T-cell (primary cell): ENCODE data around the gene CADM2. TPM values are rescaled to one million over a fixed set of nuclear protein-coding genes. Genes with fewer than 3 reads are reported as not detected.

Source experiments
- ATAC-seq, 4 experiments: fragments of 200-7000 bp in 3 of 4; fragments of 150-1000 bp in 1 of 4; cut with Tn5 transposase; replicated peaks in 1 of 4; 1 replicate in 3 of 4; 2 replicates in 1 of 4; pipeline ENCODE4 v1.10.0; 2021; ENCODE audit warnings: moderate library complexity in 3 of 4, mild to moderate bottlenecking in 2 of 4, moderate number of reproducible peaks in 1 of 4
- CTCF ChIA-PET, 2 donors: fragments of 300-600 bp; sonication (Branson Sonifier 250); formaldehyde crosslinking; loops; one replicate each; lab custom pipeline; 2022; ENCODE audit warnings: antibody characterized with exemption in 2 of 2; lab: Charles Lee
- POLR2A ChIA-PET, 2 donors: fragments of 300-600 bp; sonication (Branson Sonifier 250); formaldehyde crosslinking; loops; one replicate each; lab custom pipeline; 2022; ENCODE audit warnings: antibody characterized with exemption in 2 of 2; lab: Charles Lee
- DNase-seq, 35 experiments: peaks; one replicate each; pipeline versions ENCODE4 v3.0.0 to v3.0.0-alpha.2; 2013 to 2023
- H3K27ac ChIP-seq: one replicate; pipeline ENCODE4 v1.5.1; 2013; ENCODE audit warnings: low read length
- H3K27me3 ChIP-seq, 2 experiments: replicated peaks in 1 of 2; 1 replicate in 1 of 2; 2 replicates in 1 of 2; pipeline versions ENCODE4 v1.6.1 to v1.7.0; 2013; ENCODE audit warnings: low read length in 1 of 2, mixed read lengths in 1 of 2; ENCODE audit not compliant: control insufficient read depth in 2 of 2, insufficient read depth in 2 of 2; ENCODE audit errors: extremely low read depth in 1 of 2
- H3K36me3 ChIP-seq, 2 donors: 1 replicate in 1 of 2; 2 replicates in 1 of 2; pipeline versions ENCODE4 v1.6.1 to v1.7.0; 2013; ENCODE audit warnings: low read length in 1 of 2; ENCODE audit not compliant: control insufficient read depth in 2 of 2, insufficient read depth in 1 of 2; ENCODE audit errors: extremely low read depth in 1 of 2
- H3K4me1 ChIP-seq, 2 experiments: 1 replicate in 1 of 2; 2 replicates in 1 of 2; pipeline versions ENCODE4 v1.6.1 to v1.7.0; 2013; ENCODE audit warnings: low read length in 2 of 2, mixed read lengths in 1 of 2; ENCODE audit not compliant: insufficient read depth in 2 of 2, control insufficient read depth in 1 of 2; ENCODE audit errors: extremely low read depth in 1 of 2
- H3K4me3 ChIP-seq, 2 donors: 1 replicate in 1 of 2; 2 replicates in 1 of 2; pipeline versions ENCODE4 v1.5.1 to v1.7.0; 2013; ENCODE audit warnings: mild to moderate bottlenecking in 2 of 2, low read length in 1 of 2, moderate library complexity in 1 of 2; ENCODE audit not compliant: control insufficient read depth in 1 of 2; ENCODE audit errors: extremely low read depth in 1 of 2
- H3K9me3 ChIP-seq: 2 replicates; pipeline ENCODE4 v1.7.0; 2013
- H3K27ac Mint-ChIP-seq, 2 donors: one replicate each; pipeline ENCODE4 v1.8.0; 2020 to 2021; ENCODE audit warnings: mild to moderate bottlenecking in 2 of 2, mixed read lengths in 2 of 2
- H3K27me3 Mint-ChIP-seq, 2 donors: one replicate each; pipeline ENCODE4 v1.8.0; 2021 to 2022; ENCODE audit warnings: mixed read lengths in 2 of 2
- H3K36me3 Mint-ChIP-seq: one replicate; pipeline ENCODE4 v1.8.0; 2021; ENCODE audit warnings: mixed read lengths
- H3K4me1 Mint-ChIP-seq, 3 donors: one replicate each; pipeline ENCODE4 v1.8.0; 2020 to 2022; ENCODE audit warnings: mixed read lengths in 3 of 3, mild to moderate bottlenecking in 1 of 3
- H3K4me3 Mint-ChIP-seq, 3 donors: one replicate each; pipeline ENCODE4 v1.8.0; 2020 to 2022; ENCODE audit warnings: mild to moderate bottlenecking in 3 of 3, mixed read lengths in 3 of 3, moderate library complexity in 3 of 3
- H3K9me3 Mint-ChIP-seq, 3 donors: one replicate each; pipeline ENCODE4 v1.8.0; 2020 to 2022; ENCODE audit warnings: mixed read lengths in 3 of 3
- WGBS: methylation state at CpG from one replicate; pipeline ENCODE4 v1.1.5; 2013; ENCODE audit warnings: missing lambda C conversion rate; ENCODE audit not compliant: insufficient coverage; 5-methylcytosine and 5-hydroxymethylcytosine counted together
- total RNA-seq, 35 experiments: library from RNA in 6 of 35; stranded (reverse) in 6 of 35; fragments of 120-200 nt in 1 of 35; gene quantifications; one replicate each; pipeline versions ENCODE4 v1.2.1 to v1.2.4 and lab custom pipeline; 2013 to 2026

Gene CADM2
- total RNA-seq, 5 donors from 2014 or later (not counting 1 experiment from before 2014, with no cell fraction given) = 0.23 to 0.25 TPM; not detected in 3

GRCh38 chr3:85254738-85255137 is 295.9 kb downstream of the CADM2 start:
- Histone ChIP-seq H3K4me1 (no peaks in the 10 kb centered on the region), H3K27ac (no peak overlapping the region), H3K4me3 (no peak overlapping the region), H3K36me3 (no peaks in the 10 kb centered on the region), H3K27me3 (no peaks in the 10 kb centered on the region), H3K9me3 (no peaks in the 10 kb centered on the region)
- POLR2A ChIA-PET = interaction anchor here in 1 of 2 donors (0.6 kb wide), 1 partner anchor 91 kb away, joined by 4 read pairs; no protein-coding TSS in a partner anchor
- ATAC-seq (no peak), DNase-seq (no peak)
- Mint-ChIP-seq H3K27me3 (no peaks in the 10 kb centered on the region), H3K4me3 (no peak overlapping the region), H3K4me1 (no peaks in the 10 kb centered on the region), H3K9me3 (peaks cover 3 to 6% (median 4%) of the 10 kb centered on the region in 3 donors), H3K27ac (no peak overlapping the region), H3K36me3 (no peaks in the 10 kb centered on the region)
- no CpG with 5 or more reads among the region's 3 CpGs for WGBS
- CTCF ChIA-PET = no interaction called here

DNA sequence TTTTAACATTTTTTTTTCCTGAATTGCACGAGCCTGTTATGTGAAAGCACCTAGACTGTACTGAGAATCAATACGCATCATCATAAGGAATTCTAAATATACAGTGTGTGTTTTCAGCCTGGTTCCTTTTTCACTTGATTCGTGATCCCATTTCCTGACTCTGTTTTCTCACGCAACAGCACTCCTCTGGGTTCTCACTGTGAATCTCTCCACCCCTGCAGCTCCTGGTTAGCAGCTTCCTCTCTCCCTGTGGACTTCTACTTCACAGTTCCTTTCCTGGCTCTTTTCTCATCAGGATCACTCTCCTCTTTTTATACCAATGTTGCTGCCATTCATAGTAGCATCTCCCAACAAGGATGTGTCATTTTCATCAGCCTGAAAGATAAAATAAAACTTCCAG is 297.2 kb downstream of the CADM2 start:
- Mint-ChIP-seq H3K27ac (no peak overlapping the region), H3K4me1 (no peaks in the 10 kb centered on the region), H3K27me3 (no peaks in the 10 kb centered on the region), H3K4me3 (no peak overlapping the region), H3K36me3 (no peaks in the 10 kb centered on the region), H3K9me3 (peaks cover 3 to 6% (median 4%) of the 10 kb centered on the region in 3 donors)
- Histone ChIP-seq H3K4me1 (no peaks in the 10 kb centered on the region), H3K27ac (no peak overlapping the region), H3K9me3 (no peaks in the 10 kb centered on the region), H3K27me3 (no peaks in the 10 kb centered on the region), H3K36me3 (no peaks in the 10 kb centered on the region), H3K4me3 (no peak overlapping the region)
- ChIA-PET CTCF (no interaction called here), POLR2A (no interaction called here)
- DNase-seq = no peak
- no peak for ATAC-seq
- WGBS = 32% methylated on average over 2 of the region's 4 CpGs

GRCh38 chr3:85258326-85258725 is 299.5 kb downstream of the CADM2 start:
- no peak overlapping the region for H3K4me3 ChIP-seq
- Mint-ChIP-seq H3K36me3 (no peaks in the 10 kb centered on the region), H3K27me3 (no peaks in the 10 kb centered on the region), H3K4me1 (no peaks in the 10 kb centered on the region), H3K9me3 (peaks cover 0 to 8% (median 1%) of the 10 kb centered on the region in 3 donors), H3K27ac (no peak overlapping the region), H3K4me3 (no peak overlapping the region)
- H3K9me3 ChIP-seq = no peaks in the 10 kb centered on the region
- POLR2A ChIA-PET = no interaction called here
- DNase-seq (no peak), ATAC-seq (no peak)
- no peaks in the 10 kb centered on the region for H3K4me1 ChIP-seq
- H3K27me3 ChIP-seq = no peaks in the 10 kb centered on the region
- CTCF ChIA-PET = no interaction called here
- H3K36me3 ChIP-seq = no peaks in the 10 kb centered on the region
- no CpG with 5 or more reads among the region's 5 CpGs for WGBS
- H3K27ac ChIP-seq = no peak overlapping the region

- H3K27ac ChIP-seq = no peak overlapping the region
- no peak for DNase-seq
- no peak overlapping the region for H3K27ac Mint-ChIP-seq
- peaks cover 0 to 8% (median under 1%) of the 10 kb centered on the region in 3 donors for H3K9me3 Mint-ChIP-seq
- no peaks in the 10 kb centered on the region for H3K4me1 ChIP-seq
- H3K36me3 ChIP-seq = no peaks in the 10 kb centered on the region
- H3K27me3 ChIP-seq = no peaks in the 10 kb centered on the region
- CTCF ChIA-PET = no interaction called here
- H3K4me3 ChIP-seq = no peak overlapping the region
- H3K27me3 Mint-ChIP-seq = no peaks in the 10 kb centered on the region
- no peak for ATAC-seq
- no peaks in the 10 kb centered on the region for H3K4me1 Mint-ChIP-seq
- H3K4me3 Mint-ChIP-seq = no peak overlapping the region
- POLR2A ChIA-PET = no interaction called here
- no peaks in the 10 kb centered on the region for H3K36me3 Mint-ChIP-seq
- no peaks in the 10 kb centered on the region for H3K9me3 ChIP-seq
- no CpG with 5 or more reads among the region's 2 CpGs for WGBS
Observed at GRCh38 chr3:85258819-85259218, 300.0 kb downstream of the CADM2 start.

GRCh38 chr3:85259748-85260147 is 301.0 kb downstream of the CADM2 start:
- no peaks in the 10 kb centered on the region for H3K27me3 Mint-ChIP-seq
- H3K36me3 ChIP-seq = no peaks in the 10 kb centered on the region
- no peak overlapping the region for H3K4me3 ChIP-seq
- H3K36me3 Mint-ChIP-seq = no peaks in the 10 kb centered on the region
- POLR2A ChIA-PET = no interaction called here
- no peak overlapping the region for H3K4me3 Mint-ChIP-seq
- ATAC-seq (no peak), DNase-seq (no peak)
- peaks cover 0 to 10% (median 8%) of the 10 kb centered on the region in 3 donors for H3K9me3 Mint-ChIP-seq
- H3K4me1 ChIP-seq = no peaks in the 10 kb centered on the region
- WGBS = no CpG with 5 or more reads among the region's 2 CpGs
- no peaks in the 10 kb centered on the region for H3K27me3 ChIP-seq
- H3K27ac Mint-ChIP-seq = no peak overlapping the region
- CTCF ChIA-PET = no interaction called here
- H3K9me3 ChIP-seq = no peaks in the 10 kb centered on the region
- H3K4me1 Mint-ChIP-seq = no peaks in the 10 kb centered on the region
- H3K27ac ChIP-seq = no peak overlapping the region

DNA sequence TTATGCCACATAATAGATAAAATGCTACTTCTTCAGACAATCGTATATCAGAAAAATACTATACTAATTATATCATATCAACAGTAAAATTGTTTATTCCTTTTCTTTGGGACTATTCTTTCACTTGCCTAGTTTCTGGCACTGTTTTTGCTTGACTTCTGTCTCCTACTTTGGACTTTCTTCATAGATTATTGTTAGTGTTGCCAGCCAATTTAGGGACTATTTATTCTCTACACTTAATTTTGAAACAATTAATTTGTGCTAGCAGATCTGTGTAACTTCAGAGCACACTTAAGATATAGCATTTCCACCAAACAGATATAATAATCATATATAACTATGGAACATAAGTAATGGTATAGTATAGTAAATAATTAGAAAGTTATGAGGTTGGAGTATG is 305.6 kb downstream of the CADM2 start:
- peaks cover 0 to 8% (median 8%) of the 10 kb centered on the region in 3 donors for H3K9me3 Mint-ChIP-seq
- POLR2A ChIA-PET = interaction anchor here in 1 of 2 donors (0.6 kb wide), 1 partner anchor 8 kb away, joined by 4 read pairs; no protein-coding TSS in a partner anchor
- no peaks in the 10 kb centered on the region for H3K27me3 Mint-ChIP-seq

DNA sequence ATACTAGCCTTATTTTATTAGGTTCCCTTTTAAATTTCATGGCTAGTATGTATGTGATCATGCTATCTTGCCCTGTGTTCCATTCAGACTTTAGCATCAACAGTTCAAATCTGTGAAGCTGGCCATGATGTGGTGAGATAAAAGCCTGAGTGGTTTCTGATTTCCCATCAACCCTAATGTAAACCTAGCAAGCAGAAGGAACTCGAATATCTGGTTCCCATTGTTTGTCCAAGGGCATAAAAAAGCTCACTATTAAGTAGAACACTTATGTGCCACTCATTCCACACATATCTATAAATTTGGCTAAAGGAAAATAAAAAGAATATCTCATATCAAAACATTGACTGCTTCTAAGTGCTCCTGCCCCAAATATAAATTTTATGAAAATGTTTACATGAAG is 311.7 kb downstream of the CADM2 start:
- no peak overlapping the region for H3K27ac Mint-ChIP-seq
- Histone ChIP-seq H3K36me3 (no peaks in the 10 kb centered on the region), H3K9me3 (no peaks in the 10 kb centered on the region), H3K27ac (no peak overlapping the region), H3K4me3 (no peak overlapping the region), H3K4me1 (no peaks in the 10 kb centered on the region), H3K27me3 (no peaks in the 10 kb centered on the region)
- WGBS = no CpG with 5 or more reads among the region's 1 CpG
- H3K9me3 Mint-ChIP-seq = peaks cover 0 to 3% (median 3%) of the 10 kb centered on the region in 3 donors
- no peaks in the 10 kb centered on the region for H3K4me1 Mint-ChIP-seq
- ChIA-PET CTCF (no interaction called here), POLR2A (no interaction called here)
- no peaks in the 10 kb centered on the region for H3K27me3 Mint-ChIP-seq
- H3K4me3 Mint-ChIP-seq = no peak overlapping the region
- H3K36me3 Mint-ChIP-seq = no peaks in the 10 kb centered on the region
- ATAC-seq (no peak), DNase-seq (no peak)

More for the DNA sequence above, 305.6 kb downstream of the CADM2 start:
- Mint-ChIP-seq H3K27ac (no peak overlapping the region), H3K4me1 (no peaks in the 10 kb centered on the region), H3K36me3 (no peaks in the 10 kb centered on the region), H3K4me3 (no peak overlapping the region)
- H3K27ac ChIP-seq = no peak overlapping the region
- H3K27me3 ChIP-seq = no peaks in the 10 kb centered on the region
- no peaks in the 10 kb centered on the region for H3K36me3 ChIP-seq
- CTCF ChIA-PET = no interaction called here
- no CpG with 5 or more reads among the region's 1 CpG for WGBS
- DNase-seq (no peak), ATAC-seq (no peak)
- H3K4me3 ChIP-seq = no peak overlapping the region
- H3K4me1 ChIP-seq = no peaks in the 10 kb centered on the region
- no peaks in the 10 kb centered on the region for H3K9me3 ChIP-seq
